Activated CD4-positive, CD25-positive, alpha-beta regulatory T cell treated with anti-CD3 and anti-CD28 coated beads, Interleukin-2, amount 50 U/mL, for 72 hours (primary cell): Measurements from ENCODE around the gene CCDC3.
"Not testable (repeated sequence)": the region's sequence is repeated elsewhere in the genome, so short reads cannot be mapped to it uniquely, and the experiment has no call there.

ENCODE experiments used
- DNase-seq: peaks from one replicate; pipeline ENCODE4 v3.0.0; 2021

The CCDC3 gene

DNA sequence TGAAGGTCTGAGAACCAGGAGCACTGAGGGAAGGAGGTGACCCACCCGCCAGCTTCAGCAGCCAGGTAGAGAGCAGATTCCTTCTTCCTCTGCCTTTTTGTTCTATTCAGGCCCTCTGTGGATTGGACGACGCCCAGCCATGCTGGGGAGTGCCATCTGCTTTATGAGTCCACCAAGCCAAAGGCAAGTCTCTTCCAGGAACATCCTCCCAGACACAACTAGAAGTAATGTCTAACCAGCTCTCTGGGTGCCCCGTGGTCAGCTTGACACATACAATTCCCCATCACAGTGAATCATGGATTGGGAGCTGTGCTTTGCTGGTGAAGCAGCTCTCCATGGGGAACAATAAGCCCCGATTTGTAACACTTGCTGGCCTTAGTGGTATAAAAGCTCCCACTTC lies 125.2 kb downstream of the CCDC3 start:
- DNase-seq, result no peak

DNA sequence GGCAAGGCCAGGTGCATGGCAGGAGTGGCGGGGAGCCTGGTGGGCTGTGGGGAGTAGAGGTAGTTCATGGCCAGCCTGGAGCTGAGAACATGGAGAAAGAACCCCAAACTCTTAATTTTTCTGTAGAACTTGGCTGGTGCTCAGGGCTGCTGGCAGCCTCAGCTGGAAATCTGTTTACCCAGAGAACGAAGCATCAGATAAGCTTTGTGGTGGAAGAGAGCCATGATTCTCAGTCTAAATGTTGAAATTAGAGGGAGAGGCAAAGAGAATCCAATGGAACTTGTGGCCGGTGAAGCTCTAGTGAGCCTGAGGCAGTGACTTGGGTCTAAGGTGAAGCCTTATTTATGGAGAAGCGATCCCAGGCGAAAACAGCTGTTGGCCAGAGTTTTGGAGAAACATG lies 126.4 kb downstream of the CCDC3 start:
- DNase-seq, result no peak

DNA sequence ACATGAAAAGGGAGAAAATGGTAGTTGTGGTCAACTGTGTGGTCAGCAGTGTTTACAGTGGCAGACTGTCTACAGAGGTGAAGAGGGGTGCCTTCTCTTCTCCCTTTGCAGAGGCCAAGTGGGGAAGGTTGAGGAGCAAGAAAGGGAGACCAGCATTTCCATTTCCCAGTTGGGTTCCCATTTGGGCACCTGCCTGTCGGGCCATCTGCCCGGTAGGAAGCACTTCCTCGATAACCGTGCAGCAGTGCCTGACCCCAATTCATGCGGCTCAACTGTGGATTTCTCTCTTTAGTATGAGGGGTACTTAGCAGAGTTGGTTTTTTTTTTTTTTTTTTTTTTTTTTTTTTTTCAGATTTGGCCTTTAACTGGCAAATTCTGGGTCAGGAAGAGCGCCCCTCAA lies 127.0 kb downstream of the CCDC3 start:
- no peak for DNase-seq

DNA sequence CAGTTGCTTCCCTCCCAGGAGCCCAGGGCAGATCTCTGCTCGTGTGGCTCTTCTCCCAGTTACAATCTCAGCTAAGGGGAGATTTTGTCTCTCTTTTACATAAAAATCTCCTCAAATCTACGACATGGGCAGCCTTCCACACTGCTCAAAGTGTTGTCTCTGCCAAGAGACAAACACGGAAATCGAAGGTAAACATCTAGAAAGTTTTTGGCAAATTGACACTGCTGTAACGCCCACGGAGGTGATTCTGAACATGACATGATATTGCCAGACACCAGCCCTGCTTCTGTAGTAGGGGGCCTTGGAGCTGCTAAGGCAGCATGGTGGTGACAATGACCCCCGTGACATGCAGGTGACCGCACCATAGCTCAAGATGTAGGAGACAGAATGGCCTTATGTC lies 128.3 kb downstream of the CCDC3 start:
- DNase-seq, result no peak

DNA sequence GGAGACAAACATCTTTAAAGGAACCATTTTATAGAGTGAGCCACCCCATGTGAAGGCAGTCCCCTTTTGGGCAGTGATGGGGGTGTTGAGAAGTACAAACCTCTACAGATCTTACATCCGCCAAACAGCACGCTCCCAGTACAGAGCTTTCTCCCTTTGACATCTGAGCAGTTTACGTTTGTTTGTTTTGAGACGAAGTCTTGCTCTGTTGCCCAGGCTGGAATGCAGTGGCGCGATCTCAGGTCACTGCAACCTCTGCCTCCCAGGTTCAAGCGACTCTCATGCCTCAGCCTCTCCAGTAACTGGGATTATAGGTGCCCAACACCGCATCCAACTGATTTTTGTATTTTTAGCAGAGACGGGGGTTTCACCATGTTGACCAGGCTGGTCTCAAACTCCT lies 128.9 kb downstream of the CCDC3 start:
- no peak for DNase-seq

DNA sequence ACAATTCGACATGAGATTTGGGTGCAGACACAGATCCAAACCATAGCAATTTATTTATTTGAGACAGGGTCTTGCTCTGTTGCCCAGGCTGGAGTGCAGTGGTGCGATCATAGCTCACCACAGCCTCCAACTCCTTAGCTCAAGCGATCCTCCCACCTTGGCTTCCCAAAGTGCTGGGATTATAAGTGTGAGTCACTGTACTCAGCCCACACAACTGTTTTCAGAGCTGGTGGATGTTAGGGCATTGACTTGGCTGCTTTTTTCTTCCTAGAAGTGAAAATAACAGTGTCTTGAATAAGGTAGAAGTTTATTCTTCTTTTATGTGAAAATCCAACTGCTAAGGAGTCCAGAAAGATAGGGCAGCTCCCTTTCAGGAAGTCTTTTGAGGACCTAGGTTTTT lies 132.1 kb downstream of the CCDC3 start:
- DNase-seq, result no peak

DNA sequence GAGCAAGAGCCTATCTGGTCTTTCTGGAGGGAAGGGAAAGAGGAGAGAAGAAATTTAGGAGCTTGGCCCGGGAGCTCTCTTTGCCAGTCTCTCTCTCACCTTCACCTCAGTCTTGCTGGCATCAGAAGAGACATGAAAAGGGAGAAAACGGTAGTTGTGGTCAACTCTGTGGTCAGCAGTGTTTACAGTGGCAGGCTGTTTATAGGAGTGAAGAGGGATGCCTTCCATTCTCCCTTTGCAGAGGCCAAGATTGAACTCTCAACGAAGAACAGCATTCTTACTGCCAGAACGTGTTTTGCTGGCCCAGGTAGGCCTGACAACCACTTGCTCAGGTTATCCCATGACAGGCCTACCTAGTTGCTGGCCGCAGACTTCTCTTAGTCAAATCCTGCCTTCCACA lies 133.3 kb downstream of the CCDC3 start:
- no peak for DNase-seq

DNA sequence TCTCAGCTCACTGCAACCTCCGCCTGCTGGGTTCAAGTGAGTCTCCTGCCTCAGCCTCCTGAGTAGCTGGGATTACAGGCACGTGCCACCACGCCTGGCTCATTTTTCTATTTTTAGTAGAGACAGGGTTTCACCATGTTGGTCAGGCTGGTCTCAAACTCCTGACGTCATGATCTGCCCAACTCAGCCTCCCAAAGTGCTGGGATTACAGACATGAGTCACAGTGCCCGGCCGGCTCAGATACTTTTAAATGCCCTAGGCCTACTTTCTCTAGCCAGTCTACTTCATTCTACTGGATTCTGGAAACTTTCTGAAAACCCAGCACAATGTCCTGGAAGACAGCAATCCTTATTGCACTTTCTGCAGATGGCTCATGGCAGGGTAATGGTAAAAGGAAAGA lies 136.0 kb downstream of the CCDC3 start:
- DNase-seq, result not testable (repeated sequence)

DNA sequence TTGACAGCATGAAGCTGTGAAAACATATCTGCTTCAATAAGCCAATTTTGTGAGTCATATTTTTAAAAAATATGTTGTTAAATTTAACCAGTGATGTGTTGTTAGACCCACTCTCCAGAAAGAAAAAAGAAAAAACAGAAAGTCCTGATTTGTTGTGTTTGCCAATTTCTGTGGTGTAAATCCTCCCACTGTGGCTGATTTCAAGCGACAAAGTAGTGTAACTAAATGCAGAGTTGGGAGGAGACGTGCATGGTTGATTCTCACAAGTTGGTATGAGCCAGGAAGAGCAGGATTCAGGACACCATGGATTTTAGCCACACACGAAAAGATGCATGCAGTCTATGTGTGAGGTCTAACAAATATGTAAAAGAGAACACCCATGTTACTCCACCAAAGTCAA lies 139.1 kb downstream of the CCDC3 start:
- DNase-seq, result no peak

DNA sequence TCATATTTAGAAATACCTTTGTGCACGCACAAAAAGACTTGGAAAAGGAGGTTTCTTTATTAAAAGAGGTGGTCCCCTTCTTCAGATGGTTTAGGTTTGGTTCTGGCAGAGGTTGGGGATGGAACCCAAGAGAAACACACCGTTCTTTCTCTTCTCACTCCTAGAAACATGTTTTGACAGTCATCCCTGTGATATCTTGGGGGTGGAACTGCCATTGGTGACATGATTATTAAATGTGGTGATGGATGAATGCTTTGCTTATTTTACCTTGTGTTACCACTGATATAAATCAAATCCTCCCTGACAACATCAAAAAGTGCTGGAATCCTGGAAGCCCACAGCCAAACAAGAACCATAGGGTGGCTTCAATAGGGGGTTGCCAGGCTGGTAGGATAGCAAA lies 146.5 kb downstream of the CCDC3 start:
- DNase-seq, result no peak

DNA sequence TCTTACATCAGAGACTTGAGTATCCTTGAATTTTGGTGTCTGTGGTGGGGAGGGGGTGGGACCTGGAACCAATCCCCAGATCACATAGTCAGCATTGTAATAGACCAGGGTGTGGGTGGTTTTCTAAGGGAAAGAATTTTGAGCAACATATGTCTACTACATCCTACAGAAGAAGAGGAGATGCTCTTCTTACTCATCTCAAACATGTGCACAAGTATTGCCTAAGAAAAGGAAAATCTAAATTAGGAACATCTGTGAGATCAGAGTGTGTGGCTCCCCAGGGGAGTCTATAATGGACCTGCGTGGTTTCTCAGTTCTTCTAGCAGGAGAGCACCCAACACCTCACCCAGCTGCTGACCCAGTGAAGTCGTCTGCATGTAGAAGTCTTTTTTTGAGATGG lies 148.8 kb downstream of the CCDC3 start:
- DNase-seq, result no peak

DNA sequence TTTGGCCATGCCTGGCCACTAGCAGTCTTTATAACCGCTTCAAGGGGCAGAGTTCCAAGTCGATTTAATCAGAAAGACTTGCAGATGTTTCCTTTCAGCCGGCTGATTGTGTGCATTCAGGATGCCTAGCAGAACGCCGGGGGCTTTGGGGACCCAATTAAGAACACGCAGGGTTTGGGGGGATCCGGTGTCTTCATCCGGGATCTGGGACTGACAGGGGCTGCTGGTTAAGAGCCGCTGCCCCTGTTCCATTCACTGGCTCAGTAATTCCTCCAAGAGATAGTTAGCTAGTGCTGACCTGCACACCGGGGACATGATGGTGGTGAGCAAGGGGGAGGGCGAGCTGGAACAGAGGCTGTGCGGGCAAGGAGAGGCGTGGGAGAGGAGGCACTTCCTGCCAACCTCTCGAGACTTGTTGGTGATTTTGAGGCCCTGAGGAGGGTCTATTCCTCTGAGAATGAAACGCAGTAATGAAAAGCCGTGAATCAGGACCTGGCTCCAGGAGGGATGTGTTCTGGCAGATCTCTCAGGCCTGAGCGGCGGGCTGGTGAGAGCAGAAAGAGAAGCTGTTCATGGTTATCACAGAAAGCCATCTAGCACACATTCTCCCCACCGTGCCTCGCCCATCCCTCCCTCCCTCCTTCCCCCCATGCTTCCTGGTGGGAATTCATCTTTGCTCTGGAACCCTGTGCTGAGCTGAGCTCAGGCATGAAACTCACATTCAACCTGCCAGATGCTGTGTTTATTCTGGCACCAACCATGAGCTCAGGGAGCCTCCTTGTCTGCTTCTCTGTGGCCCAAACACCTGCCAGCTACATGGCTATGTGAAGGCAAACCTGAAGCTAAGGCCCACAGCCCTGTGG lies 152.0 kb downstream of the CCDC3 start:
- DNase-seq, result no peak

DNA sequence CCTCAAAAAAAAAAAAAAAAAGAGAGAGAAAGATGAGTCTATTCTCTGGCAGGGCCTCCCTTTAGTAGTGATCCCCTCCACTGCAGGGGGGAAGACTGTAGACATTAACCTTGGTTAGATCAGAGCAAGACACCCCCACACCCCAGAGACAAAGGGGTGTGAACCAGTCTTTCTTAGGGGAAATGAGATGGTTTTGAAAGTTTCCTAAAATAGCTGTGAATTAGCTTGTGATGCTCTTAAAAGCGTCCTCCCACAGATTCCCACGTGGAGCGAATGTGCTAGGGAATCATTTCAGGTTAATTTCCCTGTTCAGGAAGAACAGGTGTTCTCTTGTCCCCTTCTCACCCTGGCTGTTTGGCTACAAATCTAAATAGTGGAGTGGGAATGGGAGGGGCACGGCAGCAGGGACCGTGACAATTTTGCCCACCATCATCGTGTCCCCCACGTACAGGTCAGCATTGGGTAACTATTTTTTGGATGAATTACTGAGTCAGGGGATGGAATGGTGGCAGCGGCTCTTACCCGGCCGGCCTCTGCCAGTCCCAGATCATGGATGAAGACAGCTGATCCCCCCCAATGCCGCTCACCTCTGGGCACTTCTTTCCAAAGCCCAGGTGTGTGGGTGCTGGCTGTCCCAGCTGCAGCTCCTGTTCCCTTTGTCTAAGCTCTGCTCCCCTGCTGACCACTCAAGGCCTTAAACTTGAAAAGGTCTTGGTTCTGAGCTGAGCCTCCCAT lies 152.9 kb downstream of the CCDC3 start:
- no peak for DNase-seq

DNA sequence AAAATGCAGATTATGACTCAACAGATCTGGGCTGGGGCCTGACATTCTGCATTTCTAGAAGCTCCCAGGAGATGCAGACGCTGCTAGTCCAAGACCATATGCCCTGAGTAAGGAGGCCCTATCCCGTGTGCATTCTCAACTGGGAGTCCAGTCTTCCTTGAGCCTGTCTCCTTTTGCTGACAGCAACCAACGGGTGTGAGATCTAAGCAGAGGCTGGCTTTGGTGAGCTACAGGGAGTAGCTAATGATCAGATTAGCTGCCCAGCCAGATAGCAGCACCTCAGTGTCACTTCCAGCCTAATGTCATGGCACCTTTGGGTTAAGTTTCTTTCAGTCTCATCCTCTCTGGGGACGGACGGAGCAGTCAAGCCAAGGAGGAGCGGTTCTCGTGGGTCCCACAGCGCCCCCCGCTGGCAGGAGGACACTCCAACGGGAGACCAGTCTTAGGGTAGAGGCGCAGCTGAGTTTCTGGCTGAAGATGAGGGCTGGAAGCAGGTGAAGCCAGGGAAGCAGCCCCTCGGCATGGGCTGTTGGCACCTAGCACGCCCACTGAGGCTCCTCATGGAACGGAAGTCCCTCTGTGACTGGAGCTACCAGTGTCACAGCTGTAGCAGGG lies 154.0 kb downstream of the CCDC3 start:
- DNase-seq, result no peak

DNA sequence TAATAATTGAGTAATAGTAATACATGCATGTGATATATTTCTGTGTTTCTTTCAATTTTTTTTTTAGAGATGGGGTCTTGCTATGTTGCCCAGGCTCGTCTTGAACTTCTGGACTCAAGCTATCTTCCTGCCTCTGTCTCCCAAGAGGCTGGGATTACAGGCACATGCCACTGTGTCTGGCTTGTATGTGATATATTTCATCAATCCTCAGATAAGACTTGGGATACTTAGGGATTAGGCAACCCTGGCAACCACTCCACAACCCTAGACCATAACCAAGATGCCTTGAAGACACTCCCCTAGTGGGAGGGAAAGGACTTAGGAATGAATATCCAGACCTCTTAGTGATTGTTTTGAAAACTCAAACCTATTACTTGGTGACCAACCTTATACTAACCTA lies 154.8 kb downstream of the CCDC3 start:
- no peak for DNase-seq
